ENCODE data around the gene TMEM272.
A peak's percentile ranks its signal among the peaks of the same experiment; 100 is the strongest.

Gene TMEM272

DNA sequence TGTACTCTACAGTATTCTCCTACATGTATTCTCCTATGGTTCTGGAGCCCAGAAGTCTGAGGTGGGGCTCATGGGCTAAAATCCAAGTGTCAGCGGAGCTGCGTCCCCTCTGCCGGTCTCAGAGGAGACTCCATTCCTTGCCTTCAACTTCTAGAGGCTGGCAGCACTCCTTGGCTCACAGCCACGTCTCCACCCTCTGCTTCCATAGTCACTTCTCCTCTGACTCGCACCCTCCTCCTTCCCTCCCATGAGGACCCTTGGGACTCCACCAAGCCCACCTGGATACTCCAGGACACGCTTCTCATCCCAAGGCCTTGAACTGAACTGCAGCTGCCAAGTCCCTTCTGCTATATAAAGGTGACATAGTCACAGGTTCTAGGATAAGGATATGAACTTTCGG is 68.8 kb downstream of the TMEM272 start:
- FAIRE-seq, result no peak

DNA sequence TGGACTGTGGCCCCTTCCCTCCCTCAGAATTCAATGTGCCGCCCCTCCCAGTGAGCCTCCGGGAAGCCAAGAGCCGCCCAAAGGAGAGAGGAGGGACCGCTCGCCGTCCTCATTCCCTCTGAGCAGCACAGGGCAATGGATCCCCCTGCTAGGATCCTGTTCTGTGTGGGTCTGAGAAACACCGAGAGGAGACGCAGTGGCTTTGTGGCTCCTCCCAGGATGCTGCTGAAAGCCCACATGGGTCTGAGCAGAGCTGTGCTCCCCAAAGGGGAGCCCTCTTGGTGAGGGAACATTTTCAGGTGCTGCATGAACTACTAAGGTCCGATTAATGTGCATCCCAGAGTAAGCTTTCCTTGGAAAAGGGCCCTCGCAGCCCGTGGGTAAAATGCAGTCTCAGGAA is 71.5 kb downstream of the TMEM272 start:
- no peak for FAIRE-seq

DNA sequence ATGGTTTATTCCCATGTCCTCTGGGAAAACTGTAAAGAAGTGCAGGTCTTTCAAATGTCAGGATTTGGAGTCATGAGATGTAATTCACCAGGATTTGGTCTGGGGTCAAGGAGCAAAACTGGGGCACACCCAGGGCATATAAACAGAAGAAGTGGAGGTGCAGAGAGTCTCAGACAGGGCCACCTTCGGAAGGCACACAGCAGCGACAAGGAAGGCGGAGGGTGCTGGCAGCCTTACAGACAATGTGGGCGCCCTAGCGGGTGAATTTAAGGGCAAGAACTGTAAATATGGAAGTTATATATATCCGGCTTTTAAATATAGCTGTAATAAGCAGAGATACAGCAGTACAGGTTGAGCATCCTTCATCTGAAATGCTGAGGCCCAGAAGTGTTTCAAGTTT is 72.2 kb downstream of the TMEM272 start:
- no peak for FAIRE-seq

DNA sequence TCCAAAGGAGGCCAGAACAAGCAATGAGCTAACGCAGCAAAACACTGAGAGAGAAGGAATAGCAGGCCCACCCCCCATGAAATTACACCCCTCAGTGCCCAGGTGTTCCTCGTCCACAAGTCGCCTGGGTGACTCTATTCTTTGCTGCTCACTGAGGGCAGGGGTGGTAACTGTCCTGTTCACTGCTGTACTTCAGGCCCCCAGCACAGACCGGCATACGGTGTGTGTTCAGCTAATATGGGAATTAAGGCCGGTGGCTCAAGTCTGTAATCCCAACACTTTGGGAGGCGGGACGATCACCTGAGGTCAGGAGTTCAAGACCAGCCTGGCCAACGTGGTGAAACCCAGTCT is 72.9 kb downstream of the TMEM272 start:
- FAIRE-seq, result no peak

DNA sequence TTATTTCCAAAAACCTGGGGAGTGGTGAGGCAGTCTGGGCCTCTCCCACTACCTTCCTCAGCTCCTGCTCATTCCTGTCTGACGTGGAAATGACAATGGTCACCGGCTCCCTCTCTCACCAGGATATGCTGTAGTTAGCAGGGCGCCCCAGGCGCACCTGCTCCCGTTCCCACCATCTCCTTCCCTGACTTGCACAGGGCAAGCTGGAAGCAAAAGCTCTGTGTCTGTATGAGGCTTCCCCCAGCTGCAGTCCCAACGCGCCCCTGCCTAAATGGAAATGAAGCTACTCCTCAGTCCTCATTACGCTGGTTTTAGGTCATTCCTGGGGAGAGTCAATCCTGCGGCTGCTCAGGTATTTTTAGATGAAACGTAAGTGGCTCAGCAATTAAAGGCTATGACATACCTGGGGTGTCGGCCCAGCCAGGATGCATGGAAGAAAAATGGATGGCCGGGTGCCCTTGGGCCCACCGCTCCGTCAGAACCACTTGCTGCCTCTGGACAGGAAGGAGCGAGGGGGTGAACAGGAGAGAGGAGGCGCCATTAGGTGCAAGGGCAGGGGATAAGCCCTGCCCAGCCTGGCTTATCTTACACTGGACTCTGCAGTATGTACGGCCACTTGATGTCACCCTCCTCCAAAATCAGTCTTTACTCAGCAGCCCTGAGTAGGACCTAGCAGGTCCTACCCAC is 73.4 kb downstream of the TMEM272 start:
- FAIRE-seq, result no peak

DNA sequence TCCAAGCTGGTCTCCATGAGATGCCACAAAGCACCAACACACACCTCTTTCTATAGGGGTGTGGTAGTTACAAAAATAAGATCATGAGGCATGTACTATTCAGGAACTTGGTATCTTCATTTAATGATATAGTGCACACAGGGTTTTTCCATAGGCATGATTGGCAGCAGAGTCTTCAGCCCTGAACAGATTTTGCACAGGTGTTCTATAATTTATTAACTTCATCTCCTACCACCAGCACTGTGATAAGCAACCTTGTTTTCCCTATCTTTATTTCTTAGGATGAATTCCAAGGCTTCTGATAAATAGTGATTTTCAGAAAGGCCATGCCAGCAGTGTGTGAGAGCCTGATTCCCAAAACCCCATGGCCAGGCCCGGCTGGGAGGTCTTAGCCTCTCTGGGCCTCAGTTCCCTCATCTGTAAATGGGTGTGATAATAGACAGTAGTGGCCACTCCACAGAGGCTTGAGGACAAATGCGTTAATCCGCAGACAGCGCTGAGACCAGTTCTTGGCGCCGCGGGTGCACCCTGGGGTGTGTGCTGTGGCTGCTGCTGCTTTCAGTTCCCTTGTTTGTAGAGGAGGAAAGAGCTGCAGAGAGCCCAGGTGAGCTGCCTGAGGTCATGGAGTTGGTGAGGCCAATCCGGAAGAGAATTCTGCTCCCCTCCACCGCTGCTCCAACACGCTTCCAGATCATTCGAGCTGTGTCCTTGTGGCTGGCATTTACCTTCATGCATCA is 74.1 kb downstream of the TMEM272 start:
- no peak for FAIRE-seq

DNA sequence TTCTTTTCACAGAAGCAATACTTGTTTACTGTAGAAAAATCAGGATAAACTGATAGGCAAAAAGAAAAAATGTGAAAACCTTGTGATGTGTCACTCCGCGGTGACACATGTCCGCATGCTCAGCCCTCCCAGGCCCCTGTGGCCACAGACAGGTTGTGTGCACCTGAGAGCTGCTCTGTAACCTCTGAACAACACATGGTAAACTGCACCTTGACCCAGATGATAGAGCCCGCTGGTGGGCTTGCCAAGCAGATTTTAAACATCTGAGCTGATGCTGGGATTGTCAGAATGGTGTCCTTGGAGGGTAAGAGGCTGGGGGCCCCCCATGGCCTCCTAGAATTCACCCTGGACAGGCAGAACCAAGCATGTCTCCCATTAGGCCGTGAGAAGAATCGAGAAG is 74.8 kb downstream of the TMEM272 start:
- FAIRE-seq, result no peak

DNA sequence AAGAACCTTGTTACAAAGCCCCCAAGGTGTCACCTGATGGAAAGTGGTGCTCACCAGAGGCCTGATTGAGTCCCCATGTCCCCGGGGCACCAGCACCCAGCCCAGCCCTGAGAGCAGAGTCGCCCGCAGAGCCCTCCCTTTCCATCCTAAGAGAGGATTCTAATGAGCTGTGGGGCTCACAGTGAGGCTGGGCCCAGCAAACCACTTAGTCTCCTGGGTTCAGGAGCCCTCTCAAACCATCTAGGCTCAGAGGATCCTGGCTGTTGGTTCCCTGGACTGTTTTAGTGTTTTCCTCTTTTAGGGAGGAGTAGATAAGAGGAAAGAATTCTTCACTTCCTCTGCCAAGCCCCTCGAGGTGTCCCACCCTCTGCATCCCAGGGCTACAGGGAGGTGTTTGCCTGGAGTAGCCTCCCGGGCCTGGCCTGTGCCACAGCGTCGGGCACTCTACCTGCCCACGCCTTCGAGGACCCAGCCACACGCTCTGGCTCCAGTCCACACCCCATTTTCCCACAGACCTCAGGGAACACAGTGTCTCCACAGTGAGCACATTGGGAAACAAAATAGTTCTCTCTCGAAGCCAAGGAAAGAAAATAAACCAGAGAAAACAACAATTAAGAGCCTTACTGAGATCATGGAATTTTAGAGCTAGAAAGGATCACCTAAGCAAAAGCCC is 75.4 kb downstream of the TMEM272 start:
- no peak for FAIRE-seq

DNA sequence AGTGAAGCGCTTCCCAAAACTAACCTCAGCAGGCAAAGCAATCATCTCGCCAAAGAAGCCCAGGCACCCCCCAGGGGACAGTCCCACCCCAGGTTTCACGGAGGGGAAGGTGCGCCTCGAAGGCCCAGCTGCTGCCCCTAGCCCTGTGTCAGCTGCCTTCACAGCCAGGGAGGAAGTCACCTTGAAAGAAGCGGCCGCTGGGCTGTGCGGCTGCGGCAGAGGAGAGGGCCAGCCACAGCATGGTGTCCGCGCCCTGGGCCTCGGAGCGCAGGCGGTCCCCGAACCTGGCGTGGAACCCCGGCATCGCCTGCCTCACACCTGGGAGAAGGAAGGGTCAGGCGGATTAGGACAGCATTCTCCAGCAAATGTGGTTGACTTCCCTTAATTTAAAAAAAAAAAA is 76.0 kb downstream of the TMEM272 start:
- FAIRE-seq, result no peak

DNA sequence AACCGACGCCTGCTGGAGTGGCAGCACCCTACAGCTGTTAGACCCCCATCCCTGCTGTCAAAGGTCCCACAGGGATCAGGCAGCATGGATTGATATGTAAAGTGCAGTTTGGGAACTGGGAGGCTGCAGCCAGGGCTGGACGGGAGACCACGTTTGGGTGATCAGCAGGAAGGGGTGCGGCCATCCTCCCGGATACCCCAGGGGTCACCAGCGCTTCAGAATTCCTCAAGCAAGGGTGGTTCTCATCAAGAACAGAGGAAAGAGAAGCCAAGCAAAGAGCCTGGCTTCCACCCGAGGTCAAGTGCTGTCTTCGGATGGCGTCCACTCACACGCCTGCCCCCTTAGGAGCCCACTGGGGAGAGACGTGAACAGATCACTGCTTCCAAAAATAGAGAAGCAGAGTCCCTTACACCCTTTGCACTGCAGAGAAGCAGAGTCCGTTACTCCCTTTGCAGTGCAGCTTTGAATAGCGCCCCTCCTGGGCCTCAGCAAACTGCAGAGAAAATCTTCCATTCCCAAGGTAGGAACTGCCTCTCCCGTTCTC is 76.5 kb downstream of the TMEM272 start:
- FAIRE-seq, result no peak

DNA sequence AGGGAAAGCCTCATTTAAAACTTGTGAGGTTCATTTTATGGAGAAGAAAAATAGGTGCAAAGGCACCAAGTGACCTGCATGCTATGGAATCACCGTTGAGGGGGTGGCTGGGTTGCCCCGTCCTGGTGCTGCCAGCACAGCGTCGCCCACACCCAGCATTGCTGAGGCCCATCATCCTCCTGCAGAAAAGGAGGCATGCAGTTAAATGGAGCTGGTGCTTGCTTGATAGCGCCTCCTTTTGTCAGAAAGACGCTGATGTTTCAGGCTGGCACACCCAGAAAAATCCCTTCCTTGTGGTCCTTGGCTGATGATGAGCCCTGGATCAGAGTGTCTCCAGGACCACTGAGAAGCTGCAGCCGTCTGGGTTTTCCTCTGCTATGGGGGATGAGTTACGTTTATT is 77.9 kb downstream of the TMEM272 start:
- no peak for FAIRE-seq

DNA sequence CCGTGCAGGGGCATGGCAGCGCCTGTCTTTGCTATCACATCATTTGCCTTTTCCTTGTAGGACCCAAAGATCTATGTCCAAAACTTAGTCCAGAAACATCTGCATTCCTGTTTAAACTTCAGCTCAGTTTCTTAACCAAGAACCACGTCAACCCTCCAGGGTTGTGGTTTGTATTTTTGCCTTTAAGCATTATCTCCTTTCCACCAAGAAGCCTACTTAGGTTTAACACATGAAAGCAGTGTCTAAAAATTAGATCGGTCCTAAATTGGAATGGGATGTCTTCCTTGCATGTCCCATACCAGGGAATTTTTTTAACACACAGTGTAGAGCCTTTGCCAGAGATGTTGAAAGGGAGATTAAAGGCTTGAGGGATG is 79.8 kb downstream of the TMEM272 start:
- peak; percentile 77 for FAIRE-seq

DNA sequence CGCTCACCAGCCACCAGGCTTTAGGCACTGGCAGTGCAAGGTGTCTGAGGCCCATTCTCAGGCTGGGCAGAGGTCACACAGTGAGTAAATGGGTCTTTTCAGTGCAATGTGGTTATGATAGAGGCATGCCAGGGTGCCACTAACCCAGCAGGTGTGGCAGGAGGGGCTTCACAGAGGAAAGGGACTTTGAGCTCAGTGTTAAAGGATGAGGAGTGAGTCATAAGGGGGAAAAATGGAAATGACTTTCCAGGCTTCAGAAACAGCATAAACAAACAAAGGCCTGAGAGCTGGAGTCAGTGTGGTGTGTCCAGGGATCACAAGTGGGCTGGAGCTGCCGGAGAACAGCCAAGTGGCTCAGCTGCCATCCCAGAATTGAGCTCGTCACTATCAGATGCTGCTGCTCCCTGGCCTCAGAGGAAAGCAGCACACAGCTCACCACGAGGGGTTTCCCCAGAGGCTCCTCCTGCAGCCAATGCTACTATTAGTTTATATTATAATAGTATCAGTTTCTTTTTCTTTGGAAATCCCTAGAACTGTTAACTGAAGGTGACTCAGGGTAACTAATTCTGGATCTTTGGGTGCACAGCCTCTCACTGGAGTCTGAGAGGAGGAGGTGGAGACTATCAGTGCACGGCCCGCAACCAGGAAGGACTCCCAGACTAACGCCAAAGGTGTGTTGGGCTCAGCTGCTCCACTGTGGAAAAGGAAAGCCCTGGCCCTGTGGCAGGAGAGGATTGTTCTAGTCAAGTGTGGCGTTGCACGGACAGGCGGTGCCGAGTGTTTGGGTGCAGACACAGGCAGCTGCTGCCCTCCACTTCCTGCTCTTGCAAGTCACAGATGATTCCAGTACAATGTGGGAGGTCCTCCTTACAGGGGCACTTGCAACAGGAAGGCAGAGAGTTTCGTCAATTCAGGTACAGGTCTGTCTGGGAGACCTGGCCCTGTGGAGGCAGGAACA is 80.5 kb downstream of the TMEM272 start:
- FAIRE-seq, result peak; percentile 56

DNA sequence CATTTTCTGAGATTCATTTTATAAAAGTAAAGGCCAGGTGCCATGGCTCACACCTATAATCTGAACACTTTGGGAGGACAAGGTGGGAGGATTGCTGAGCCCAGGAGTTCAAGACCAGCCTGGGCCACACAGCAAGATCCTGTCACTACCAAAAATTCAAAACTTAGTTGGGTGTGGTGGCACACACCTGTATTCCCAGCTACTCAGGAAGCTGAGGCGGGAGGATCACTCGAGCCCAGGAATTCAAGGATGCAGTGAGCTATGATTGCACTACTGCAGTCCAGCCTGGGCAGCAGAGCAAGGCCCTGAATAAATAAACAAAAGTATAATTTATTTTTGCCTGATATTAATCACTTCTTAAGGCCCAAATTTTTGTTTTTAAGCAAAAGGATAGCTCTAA is 81.5 kb downstream of the TMEM272 start:
- no peak for FAIRE-seq
